GM19324 (cell line): ENCODE measurements around the gene PBX3.
"Not testable (repeated sequence)": the region's sequence is repeated elsewhere in the genome, so short reads cannot be mapped to it uniquely, and the experiment has no call there.

Source experiments
- ATAC-seq: cut with Tn5 transposase; IDR thresholded peaks from one replicate; pipeline ENCODE4 v1.9.1; 2021; ENCODE audit warnings: mild to moderate bottlenecking, moderate library complexity; ENCODE audit not compliant: unreplicated experiment, low FRiP score

PBX3 gene

DNA sequence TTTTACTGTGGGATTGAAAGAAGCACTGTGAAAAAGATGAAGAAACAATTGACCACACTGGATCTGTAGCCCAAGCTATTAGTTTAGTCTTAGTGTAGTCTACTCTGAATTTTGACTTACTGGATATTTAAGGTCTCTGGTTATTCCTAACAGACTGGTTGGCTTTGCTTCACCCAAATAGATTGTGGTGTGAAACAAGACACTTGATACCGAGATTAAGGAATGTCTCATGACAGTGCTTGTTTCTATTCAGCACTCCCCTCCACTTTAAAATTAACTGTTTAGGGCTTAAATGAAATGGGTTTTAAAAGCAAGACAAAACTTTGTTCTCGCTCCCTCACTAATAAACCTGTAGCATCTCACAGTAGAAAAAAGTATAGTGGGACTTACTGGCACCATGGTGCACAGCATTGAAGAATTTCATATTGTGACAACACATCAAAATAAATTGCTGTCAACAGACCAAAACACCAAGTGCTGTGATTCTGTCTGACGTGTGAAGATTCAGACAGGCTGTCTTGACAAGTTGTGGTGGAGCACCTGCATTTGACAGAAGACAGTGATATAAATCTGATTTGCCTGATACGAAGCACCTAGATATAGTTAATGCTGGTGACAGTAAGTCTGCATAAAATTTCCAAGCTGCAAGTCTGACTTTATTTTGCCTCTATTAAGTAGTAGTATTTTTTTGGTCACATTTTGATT is 73.1 kb downstream of the PBX3 start:
- ATAC-seq = no peak

DNA sequence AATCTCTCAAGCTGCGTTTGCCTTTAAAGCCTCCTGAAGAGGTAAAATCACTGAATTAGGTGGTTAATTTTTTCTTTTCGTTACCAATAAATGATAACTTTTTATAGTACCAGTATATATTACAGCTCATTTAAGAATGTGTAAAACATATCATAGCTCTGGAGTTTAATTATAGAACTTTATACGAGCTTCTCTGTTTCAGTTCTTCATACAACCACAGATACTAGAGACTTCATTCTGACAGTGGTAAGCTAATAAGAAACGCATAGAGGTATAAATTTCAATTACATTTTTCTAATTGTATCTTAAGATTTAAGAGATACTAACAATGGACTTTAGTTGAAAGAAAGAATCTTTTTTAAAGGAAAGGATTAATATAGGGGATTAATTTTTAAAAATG is 73.9 kb downstream of the PBX3 start:
- no peak for ATAC-seq

DNA sequence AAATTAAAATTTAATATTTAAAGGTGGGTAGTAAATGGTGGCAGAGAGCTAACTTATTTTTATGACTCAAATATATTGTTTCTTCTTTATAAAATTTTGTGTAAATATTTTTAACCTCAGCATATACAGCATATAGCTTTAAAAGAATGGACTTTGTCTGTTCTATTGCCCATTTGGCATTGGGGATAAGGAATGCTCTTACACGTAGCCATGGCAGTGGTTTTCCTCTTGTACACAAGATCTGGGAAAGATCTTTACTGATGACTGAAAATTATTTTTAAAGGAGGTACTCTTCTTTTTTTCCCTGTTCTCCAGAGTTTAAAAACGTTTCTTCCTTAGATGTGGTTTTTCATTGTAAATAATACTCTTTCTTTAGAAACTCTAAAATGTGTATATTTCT is 75.0 kb downstream of the PBX3 start:
- no peak for ATAC-seq

DNA sequence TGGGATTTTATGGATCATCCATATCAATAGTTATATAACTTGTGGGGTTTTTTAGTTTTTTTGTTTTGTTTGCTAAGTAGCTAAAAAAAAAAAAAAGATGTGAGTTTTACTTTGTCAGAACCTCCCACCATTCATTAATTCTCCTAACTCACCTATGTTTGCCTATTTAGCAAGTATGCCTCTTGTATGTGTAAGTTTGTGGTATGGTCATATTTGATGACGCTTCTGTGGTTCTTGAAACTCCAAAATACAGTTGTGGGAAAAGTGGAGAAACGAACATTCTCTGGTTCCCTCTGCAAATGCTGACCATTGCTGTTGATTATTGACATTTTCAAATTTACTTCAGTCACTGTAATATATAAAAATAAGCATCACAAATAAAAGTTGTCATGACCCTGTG is 75.7 kb downstream of the PBX3 start:
- no peak for ATAC-seq

DNA sequence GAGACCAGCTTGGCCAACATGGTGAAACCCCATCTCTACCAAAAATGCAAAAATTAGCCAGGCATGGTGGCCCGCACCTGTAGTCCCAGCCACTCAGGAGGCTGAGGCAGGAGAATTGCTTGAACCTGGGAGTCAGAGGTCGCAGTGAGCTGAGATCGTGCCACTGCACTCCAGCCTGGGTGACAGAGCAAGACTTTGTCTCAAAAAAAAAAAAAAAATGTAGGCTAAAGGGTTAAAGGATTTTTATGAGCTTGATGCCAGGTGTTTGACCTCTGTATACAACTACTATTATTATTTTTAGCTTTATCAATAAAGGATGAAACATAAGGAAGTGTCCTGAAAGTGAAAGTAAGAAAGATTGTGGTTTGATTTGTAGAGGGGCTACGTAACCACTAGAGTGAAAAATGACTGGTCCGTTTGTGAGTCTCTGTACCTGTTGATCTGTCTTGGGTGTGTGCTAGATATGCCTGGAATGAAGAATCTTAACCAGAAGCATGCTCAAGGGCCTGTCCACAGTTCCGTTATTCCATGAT is 76.8 kb downstream of the PBX3 start:
- ATAC-seq = not testable (repeated sequence)

DNA sequence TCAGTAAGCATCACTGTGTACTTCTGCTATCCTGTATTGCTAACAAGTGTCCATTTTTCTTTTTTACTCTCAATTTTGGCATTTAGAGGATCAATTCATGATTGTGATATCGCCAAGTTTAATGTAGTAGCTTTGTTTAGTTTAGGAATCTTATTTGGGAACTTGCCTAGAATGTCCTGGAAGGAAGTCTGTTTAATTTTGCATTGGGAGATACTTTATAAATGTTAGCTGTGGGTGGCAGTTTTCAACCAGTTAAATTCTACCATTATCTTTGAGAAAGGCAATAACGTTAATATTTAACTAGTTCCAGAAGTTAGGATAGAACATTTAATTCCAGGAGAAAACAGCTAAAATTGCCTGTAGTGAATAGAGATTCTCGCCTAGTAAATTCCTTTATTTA is 78.6 kb downstream of the PBX3 start:
- no peak for ATAC-seq

DNA sequence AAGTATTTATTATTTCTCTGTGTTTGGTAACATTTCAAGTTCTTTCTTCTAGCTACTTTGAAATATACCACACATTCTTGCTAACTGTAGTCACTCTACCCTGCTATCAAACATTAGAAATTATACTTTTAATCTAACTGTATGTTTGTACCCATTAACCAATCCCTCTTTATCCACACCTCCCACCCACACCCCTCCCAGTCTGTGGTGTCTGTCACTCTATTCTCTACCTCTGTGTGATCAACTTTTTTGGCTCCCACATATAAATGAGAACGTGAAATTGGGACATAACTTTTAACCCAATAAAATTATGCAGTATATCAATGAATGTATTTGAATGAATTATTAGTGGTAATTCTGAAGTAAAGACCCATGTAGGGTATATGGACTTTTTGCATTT is 79.7 kb downstream of the PBX3 start:
- ATAC-seq = no peak

DNA sequence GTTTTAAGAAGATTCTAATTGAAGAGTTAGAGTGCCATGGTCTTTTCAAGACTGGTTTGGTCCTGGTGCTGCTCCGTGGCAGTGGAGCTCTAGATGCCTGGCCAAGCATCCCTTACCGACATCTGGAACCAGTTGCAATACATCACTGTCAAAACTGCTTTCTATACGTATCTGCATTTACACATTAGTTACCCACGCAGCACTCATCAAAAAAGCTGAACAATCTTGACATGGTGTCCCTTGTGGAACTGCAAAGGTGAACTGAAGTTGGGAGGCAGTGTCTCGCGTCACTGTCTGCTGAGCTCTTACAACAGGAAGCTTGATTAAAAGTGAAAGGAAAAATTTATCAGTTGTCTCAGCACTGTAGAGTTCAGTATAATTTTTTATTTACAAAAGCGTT is 82.6 kb downstream of the PBX3 start:
- no peak for ATAC-seq

DNA sequence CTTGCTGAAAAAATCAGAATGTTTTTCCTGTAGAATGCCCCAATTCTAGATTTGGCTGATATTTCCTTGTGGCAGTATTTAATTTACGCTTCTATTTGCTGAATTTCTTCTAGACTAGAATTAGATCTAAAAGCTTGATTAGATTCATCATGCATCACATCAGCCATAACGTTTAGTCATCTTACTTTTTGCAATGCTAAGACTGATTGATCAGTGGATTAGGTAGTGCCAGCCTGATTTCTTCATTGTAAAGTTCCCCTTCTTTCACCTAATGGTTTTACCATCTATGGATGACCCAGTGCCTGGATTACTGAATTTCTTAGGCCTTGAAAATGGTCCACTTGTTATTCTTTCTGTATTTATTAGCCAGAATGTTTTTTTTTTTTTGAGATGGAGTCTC is 83.9 kb downstream of the PBX3 start:
- no peak for ATAC-seq

DNA sequence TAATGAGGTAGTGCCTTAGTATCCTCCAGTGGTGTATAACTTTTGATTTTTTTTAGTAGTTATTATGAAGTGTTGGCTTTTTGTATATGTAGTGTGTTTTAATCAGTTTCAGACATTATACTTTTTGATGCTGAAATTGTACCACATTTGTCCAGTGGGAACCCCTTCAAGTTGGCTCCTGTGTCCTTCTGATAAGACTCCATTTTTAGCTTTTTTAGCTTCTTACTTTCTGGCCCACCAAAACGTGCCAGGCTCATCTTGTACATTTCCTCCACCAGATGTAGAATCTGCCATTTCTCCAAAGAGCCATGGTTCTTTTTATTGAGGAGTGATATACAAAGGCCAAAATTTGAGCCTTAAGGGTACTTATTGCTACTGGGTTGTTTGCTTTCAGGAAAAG is 84.4 kb downstream of the PBX3 start:
- no peak for ATAC-seq

DNA sequence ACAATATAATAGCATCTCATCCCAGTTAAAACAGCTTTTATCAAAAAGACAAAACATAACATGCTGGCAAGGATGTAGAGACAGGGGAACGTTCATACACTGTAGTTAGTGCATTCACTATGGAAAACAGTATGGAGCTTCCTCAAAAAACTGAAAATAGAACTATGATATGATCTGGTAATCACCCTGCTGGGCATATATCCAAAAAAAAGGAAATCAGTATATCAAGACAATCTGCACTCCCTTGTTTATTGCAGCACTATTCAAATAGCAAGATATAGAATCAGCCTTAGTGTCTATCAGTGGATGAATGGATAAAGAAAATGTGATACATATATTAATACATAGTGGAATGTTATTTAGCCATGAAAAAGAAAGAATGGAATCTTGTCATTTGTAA is 88.5 kb downstream of the PBX3 start:
- ATAC-seq = no peak

DNA sequence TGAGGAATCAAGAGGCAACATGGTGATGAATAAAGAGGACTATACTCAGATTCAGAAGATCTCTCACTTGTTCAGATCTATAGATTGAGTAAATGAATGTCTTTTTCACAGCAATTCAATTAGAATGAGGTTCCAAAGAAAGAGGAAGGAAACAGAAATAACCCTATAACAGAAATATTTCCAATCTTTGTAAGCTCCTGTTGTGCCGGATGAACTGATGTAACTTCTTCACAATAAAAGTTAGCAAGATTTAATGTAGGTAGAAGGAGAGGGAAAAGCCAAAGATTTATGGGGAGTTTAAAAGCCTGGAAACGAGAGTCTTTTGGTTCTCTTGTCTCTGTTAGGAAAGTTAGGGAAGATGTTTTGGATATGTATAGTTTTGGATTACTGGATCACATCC is 92.1 kb downstream of the PBX3 start:
- ATAC-seq = no peak

DNA sequence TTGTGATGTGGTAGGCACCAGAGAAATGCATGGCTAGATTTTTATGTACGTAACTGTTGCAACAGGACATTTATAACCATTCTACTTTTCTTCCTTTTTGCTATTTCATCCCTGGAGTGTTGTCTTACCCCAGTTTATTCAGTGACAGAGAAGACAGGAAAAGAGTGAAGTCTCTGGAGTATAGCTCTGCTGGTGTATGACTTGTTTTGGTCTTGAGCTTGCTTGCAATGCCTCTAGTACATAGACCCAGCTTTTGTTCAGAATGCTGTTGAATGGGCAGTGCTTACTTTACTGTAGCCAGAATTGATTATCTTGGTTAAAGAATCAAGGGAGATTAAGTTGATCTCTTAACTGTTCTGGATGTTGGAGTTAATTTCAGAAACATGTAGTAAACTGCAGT is 94.3 kb downstream of the PBX3 start:
- ATAC-seq = no peak

DNA sequence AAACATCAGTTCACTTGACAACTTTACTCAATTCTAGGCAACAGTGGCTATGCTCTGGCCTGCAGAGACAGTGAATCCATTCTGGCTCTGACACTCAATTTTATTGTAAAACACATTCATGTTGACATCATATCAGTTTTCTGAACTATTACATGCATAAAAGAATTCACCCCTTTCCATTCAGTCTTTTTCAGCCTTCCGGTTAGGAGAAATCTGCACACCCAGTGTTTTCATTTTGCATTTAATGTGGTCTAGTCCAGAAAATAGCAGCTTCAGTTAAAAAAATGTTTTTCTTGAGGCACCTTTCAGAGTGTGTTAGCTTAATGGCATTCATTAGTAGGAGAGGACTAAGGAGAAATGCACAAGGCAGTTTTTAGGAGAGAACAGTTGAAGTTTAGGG is 95.1 kb downstream of the PBX3 start:
- no peak for ATAC-seq

DNA sequence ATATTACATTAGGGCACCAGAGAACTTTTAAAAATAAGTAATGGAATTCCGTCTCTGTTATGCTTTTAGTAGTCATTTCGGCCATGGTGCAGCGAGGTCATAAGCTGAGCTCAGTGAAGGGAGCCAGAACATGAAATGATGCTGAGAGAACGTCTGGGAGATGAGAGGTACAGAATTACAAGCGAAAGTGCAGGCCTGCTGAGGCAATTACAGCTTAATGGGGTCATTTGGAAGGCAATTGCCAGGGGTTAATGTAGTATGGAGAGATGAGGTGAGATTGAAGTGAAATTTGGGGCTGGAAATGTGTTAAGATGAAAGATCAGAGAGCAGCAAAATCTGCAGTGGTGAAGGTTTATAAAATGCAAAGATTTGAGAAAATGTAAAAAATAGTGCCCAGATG is 96.5 kb downstream of the PBX3 start:
- no peak for ATAC-seq

DNA sequence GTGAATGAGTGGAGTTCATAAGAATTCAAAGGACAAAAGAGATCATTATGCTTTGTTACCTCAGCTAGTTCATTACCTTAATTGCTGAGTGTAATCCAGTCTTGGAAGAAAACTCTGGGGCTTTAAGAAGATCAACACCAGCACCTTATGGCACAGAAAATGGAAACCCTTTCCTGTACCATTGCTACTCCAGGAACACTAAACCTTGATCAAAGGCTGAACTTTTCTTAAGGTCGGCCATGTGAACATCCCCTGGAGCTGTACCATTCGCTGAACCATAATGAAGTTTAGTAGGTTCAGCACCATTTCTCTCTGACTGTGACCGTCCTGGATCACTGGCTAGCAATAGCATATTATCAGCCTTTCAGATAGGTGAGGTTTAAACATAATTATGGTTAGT is 97.4 kb downstream of the PBX3 start:
- no peak for ATAC-seq

DNA sequence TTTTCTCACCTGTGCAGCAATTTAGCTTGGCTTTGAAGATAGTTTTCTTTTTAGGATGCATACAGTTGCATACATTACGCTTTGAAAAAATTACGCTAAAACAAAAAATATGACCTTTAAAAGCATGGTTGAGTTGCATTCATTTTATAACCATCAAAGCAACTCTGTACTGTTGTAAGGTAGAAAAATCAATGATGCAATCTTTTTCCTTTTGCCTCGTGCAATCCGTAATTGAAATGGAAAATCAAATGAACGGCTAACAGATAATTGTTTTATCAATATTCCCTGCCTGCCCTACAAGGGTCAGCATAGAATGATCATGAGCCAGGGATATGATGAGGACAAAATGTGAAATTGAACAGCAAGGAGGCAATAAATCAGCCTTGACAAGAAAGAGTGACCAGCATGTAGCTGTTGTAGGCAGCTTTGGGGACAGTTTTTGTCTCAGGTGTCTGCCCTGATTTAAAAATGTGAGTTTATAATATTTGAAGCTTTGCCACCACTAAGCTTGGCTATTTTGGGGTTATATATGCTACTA is 98.2 kb downstream of the PBX3 start:
- ATAC-seq = no peak

DNA sequence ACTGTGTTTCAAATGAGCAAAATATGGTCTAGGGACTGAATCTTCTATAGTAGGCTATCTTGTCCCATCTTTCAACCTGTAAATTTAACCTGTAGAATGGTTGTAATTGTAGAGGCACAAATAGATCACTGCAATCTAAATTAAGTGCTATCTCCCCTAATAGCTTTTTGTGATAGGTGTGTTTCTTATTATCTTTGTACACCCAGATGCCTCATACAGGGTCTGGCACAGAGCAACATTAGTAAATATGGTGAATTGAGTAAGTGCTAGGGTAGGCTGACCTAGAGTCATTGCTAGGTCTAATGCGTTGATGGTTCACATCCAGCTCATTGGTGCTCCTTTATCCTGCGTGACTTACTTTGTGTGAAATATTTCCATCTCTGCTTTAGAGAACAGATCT is 100.6 kb downstream of the PBX3 start:
- no peak for ATAC-seq

DNA sequence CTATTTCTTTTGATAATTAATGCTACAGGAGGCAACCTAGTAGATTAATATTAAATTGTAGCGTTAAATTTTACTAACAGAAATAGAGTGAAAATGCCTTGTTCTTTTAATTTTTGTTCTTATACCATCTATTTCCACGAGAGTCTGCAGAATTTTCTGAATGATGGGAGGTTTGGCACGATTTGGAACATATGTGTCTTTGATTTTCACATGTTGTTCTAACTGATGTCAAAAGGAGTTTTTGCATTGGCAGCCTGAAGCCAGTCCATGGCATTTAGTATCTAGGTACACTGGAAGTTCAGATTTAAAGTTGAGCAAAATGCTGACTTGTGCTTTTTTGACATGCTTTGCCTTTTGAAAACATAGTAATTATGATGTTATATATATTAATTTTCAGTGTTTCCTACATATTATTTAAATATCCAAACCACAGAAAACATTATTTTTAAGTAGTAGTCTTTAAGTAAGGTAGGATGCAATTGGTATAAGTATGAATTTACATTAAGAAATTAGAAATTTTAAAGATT is 103.0 kb downstream of the PBX3 start:
- ATAC-seq = no peak

DNA sequence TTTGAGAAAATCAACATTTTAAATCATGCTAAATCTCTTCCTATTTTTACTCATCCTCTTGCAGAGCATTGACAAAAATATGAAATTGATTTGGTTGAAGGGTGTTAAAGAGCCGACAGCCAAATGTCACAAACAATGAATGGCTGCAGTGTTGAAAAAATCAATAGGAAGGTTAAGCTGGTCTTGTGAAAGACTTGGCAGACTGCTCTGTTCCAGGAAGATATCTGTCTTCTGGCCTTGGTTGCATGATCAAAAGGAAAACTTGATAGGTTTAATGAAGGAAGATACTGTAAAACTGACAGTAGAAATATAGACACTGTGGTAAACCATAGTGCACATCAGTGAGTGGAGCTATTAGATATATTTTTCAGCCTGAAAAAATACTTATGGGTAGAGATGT is 103.6 kb downstream of the PBX3 start:
- no peak for ATAC-seq

DNA sequence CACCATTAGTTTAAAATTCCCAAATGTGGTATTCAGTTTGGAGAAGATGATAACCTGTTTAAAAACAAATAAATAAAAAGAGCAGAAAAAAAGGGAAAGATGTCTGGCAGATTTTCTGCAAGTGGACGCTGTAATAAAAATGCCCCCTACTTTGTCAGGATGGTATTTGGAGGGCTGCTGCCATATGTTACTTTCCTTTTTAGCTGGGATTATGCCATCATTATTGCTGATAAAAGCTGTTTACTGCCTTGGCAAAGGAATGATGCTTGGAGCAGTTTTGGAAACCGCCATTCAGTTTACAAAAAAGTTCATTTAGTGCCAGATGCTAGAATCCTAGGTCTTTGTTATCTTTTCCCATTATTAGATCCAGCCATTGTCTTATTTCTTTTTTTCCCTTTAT is 104.8 kb downstream of the PBX3 start:
- ATAC-seq = no peak

DNA sequence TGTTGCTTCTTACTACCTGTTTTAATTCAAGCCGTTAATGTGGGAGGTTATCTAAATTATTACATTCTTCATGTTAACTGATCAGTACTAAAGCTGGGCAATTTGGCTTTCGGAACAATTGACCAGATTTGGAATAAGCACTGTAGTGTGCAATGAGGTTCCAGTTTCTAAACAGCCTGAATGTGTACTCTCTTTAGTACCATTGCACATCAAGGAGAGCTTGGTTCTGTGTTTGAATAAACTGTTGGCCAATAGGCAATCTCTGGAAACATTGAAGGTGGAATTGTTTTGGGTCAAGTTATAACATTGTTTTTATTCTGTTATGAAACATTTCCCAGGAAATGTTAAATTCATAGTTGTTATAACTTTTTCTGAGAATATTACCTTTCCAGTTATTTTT is 105.2 kb downstream of the PBX3 start:
- ATAC-seq = no peak
